Tibial nerve (tissue), 4 donors: ENCODE measurements around the gene GABBR2.

Source experiments
- CTCF ChIP-seq, 5 experiments: fragments of 200-600 bp in 3 of 5; fragments of 450-650 bp in 2 of 5; sonication (generic) in 3 of 5; IDR thresholded peaks; one replicate each; pipeline ENCODE4 v1.5.1; 2016 to 2019; ENCODE audit warnings: antibody characterized with exemption in 5 of 5, mild to moderate bottlenecking in 3 of 5, moderate library complexity in 2 of 5
- EP300 ChIP-seq, 2 donors: sonication (generic); formaldehyde crosslinking; IDR thresholded peaks; one replicate each; pipeline ENCODE4 v1.6.1; 2017; ENCODE audit warnings: antibody characterized with exemption in 2 of 2, mild to moderate bottlenecking in 1 of 2
- POLR2A ChIP-seq, 2 donors: fragments of 450-650 bp; IDR thresholded peaks; one replicate each; pipeline ENCODE4 v1.6.1; 2017; ENCODE audit warnings: antibody characterized with exemption in 2 of 2, mild to moderate bottlenecking in 2 of 2, moderate library complexity in 2 of 2

- TF ChIP-seq EP300 (IDR thresholded peaks at IDR 0.05) (no peak), CTCF (IDR thresholded peaks at IDR 0.05) (no peak), POLR2A (IDR thresholded peaks at IDR 0.05) (no peak)
Observed at GRCh38 chr9:98264516-98264915, 444.2 kb downstream of the GABBR2 start.
